GM21786 (cell line): ENCODE measurements around the gene SGCD.
"Not testable (repeated sequence)": the region's sequence is repeated elsewhere in the genome, so short reads cannot be mapped to it uniquely, and the experiment has no call there.

Experiments used
- ATAC-seq: cut with Tn5 transposase; IDR thresholded peaks from one replicate; pipeline ENCODE4 v1.9.1; 2021; ENCODE audit not compliant: unreplicated experiment

SGCD gene

DNA sequence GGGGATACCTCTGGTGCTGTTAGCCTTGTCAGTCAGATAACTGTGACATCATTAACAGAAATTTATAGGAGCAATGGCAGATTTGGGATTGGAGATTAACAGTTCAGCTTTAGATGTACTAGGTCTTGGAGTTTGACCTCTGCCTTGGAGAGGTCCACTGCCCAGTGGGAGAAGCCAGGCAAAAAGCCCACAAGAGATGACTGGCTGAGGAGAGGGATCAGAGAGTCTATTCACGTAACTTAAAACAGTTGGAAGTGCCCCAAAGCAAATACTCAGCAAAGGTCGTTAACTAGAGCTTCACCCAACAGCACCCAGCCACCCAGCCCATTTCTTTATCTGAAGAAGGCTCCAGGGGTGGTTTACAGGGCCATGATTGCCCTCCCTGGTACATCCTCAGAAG, 290.5 kb downstream of the SGCD start:
- no peak for ATAC-seq

GRCh38 chr5:156618601-156619000, 291.6 kb downstream of the SGCD start:
- ATAC-seq: no peak

- no peak for ATAC-seq
These were observed 294.8 kb downstream of the SGCD start for GRCh38 chr5:156621719-156622118.

DNA sequence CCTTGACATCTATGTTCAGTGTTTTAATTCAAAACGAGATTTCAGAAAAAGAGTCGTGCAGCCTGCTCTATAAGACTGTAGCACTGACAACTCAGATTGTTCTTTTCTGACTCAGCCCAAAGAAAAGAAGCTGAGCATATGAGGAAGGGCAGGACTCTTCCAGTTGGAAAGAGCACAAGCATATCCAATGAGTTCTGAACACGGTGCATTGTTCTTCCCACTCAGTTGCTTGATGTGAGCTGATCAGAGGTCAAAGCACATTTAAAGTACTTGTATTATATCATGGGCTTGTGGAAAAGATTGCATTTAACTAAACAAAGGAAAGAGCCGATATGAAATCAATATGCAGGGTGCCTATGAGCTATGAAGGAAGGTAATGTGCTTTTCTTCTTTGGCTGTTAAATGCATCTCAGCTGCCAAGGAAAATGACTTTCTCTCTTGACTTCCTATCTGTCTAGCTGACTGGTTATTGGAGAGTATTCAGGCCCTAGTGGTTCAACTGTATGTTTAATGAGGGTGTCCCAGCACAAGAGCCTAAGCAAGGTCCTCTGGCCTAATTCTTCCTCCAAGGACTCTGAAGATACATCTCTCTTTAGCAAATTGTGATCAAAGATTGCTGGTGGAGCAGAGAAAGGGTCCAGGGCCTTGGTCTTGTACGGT, 296.5 kb downstream of the SGCD start:
- no peak for ATAC-seq

DNA sequence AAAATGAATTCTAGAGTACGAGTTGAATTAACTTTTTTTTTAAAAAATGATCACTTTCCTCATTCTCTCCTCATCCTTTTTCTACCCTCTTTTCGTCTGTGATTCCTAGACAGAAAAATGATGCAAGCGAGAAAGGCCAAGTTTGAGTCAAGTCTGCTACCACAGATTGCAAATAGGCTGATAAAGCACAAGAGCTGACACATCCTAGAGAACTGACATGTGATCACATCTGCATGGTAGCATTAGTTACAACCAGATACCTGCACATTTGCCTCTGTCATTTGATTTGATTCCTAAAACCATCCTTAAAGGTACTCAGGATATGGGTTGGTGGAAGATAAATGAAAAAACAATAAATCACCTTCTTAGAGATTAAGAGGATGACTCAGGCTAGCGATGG, 297.7 kb downstream of the SGCD start:
- no peak for ATAC-seq

- no peak for ATAC-seq
These were observed 301.5 kb downstream of the SGCD start for GRCh38 chr5:156628421-156628820.

DNA sequence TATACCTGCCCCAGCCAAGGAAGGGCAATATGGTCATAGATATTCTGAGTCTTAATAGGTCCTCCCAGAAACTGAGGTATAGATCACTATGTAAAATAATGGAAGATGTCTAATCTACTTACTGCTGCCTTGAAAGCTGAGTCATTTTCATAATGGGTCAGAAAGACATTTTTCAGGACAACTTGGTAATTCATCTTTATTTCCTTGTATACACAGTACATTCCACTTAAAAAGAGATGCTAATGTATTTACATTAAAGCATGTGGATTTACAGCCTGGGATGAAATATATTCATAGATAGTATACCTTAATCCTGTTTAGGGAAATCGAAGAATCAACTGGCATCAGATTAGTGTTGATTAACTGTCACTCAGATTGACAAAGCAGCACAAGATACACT, 304.0 kb downstream of the SGCD start:
- no peak for ATAC-seq

DNA sequence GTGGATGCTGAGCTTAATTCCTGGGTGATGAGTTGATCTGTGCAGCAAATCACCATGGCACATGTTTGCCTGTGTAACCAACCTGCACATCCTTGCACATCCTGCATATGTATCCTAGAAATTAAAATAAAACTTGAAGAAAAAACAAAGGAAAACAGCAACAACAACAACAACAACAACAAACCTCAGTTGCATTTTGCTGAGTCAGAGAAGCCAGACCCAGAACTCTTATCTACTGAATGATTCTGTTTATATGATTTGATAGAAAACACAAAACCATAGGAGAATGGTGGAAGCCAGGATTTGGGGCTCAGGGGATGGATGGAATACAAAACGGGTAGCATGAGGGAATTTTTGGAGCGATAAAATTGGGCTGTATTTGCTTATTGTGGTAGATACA, 307.3 kb downstream of the SGCD start:
- no peak for ATAC-seq

GRCh38 chr5:156640691-156641241, 313.8 kb downstream of the SGCD start:
- ATAC-seq: no peak

- no peak for ATAC-seq
These were observed 314.7 kb downstream of the SGCD start for GRCh38 chr5:156641686-156642085.

GRCh38 chr5:156647034-156647451, 320.1 kb downstream of the SGCD start:
- no peak for ATAC-seq

- ATAC-seq: no peak
These were observed 327.5 kb downstream of the SGCD start for GRCh38 chr5:156654444-156654843.

- ATAC-seq: no peak
These were observed 328.8 kb downstream of the SGCD start for GRCh38 chr5:156655732-156656131.

GRCh38 chr5:156664832-156665231, 337.9 kb downstream of the SGCD start:
- not testable (repeated sequence) for ATAC-seq

DNA sequence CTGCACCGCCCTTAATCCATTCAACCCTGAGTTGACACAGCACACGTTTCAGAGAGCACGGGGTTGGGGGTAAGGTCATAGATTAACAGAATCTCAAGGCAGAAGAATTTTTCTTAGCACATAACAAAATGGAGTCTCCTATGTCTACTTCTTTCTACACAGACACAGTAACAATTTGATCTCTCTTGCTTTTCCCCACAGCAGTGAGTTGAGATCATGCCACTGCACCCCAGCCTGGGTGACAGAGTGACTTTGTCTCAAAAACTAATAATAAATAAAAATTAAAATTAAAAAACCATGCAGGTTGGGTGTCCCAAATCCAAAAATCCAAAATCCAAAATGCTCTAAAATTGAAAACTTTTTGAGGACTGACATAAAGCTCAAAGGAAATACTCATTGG, 339.7 kb downstream of the SGCD start:
- not testable (repeated sequence) for ATAC-seq

GRCh38 chr5:156667616-156668015, 340.7 kb downstream of the SGCD start:
- ATAC-seq: no peak

DNA sequence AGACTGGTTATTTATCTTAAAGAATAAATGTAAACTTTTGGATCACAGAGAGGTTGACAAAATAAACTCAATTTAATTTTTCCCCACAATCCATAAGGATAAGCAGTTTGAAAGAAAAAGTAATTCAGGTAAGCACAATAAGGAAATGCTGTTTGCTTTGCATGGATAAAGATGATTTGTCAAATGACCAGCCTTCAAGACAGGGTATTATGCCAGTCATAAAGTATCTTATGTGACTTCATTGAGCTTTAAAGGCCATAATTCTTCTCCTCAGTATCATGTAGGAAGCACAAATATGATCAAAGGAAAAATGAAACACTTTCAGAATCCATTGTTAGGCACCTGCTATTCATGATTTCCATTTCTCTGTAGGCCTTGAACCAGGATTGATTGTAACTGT, 342.5 kb downstream of the SGCD start:
- ATAC-seq: no peak

DNA sequence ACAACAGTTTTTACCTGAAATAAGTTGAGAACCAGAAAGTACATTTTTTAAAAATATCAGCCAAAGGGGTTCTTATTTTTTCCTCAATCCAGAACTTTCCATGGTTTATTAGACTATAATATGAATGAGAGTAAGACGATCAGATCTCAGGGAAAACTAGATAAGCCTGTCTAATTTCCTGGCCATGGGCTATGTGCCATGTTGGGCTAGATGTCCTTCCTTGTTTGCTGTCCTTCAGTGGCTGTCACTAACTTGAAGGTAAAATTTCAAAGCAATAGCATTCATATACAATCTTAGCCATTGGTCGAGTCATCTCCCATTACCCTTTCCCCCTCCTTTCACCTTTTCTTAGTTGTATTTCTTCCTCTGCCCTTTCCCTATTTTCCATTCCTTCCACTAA, 343.7 kb downstream of the SGCD start:
- ATAC-seq: no peak

DNA sequence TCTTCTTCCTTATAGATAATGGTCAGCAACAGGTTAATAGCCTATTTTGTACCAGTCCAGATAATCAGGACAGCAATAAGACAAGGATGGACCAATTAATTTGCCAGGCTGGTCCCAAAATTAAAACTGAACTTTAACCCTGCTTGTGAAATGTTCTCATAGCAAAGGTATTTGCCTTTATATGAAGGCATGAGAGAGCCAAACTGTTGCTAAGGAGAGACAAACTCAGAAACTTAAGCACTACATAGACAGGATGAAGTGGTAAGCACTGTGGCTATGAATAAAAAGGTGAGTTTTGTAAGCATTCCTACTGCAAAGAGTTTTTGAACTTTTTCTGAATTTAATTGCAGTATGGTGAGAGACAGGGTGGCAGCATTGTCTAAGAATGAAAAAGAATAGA, 348.4 kb downstream of the SGCD start:
- no peak for ATAC-seq

- ATAC-seq: no peak
These were observed 351.0 kb downstream of the SGCD start for GRCh38 chr5:156677963-156678362.

GRCh38 chr5:156678484-156678883, 351.5 kb downstream of the SGCD start:
- no peak for ATAC-seq

GRCh38 chr5:156680831-156681230, 353.9 kb downstream of the SGCD start:
- ATAC-seq: no peak

DNA sequence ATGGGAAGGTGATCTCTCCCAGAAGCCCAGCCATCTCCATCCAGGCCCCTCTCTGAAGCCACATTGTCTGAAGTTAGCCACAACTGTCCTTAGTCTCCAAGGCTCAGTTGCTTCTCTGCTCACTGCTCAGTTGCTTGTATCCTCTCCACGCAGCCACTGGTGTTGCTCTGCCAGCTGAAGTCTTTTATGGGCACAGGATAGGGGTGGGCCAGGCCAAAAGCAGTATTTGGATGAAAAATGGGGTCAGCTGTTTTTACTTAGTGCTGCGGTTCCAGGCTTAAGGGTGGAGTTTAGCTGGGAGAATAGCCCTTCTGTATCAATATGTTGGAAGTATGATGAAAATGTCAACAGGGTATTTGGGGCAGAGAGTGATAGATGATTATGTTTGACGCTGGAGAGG, 354.3 kb downstream of the SGCD start:
- no peak for ATAC-seq
